GM23338 (cell line): ENCODE results near the gene ASB15. TPM values are rescaled to one million over a fixed set of nuclear protein-coding genes. Genes with fewer than 3 reads are reported as not detected.

Experiments used
- ATAC-seq: fragments of 200-7000 bp; cut with Tn5 transposase; 3 replicates; pipeline ENCODE4 v1.9.1; 2020
- DNase-seq: peaks from one replicate; pipeline ENCODE4 v3.0.0-alpha.2; 2015; ENCODE audit warnings: low spot score
- H2AFZ ChIP-seq: fragments of 200-600 bp; sonication (generic); 2 replicates; pipeline ENCODE4 v1.8.0; 2016; ENCODE audit warnings: antibody characterized with exemption, mild to moderate bottlenecking, moderate library complexity
- H3F3A ChIP-seq: fragments of 200-600 bp; sonication (generic); replicated peaks from 2 replicates; pipeline ENCODE4 v1.8.0; 2017; ENCODE audit warnings: antibody characterized with exemption, mixed run types, low read depth
- H3K27ac ChIP-seq: fragments of 200-600 bp; sonication (generic); 2 replicates; pipeline ENCODE4 v1.6.1; 2016; ENCODE audit warnings: low read depth
- H3K27me3 ChIP-seq: fragments of 200-600 bp; sonication (generic); 2 replicates; pipeline ENCODE4 v1.8.0; 2016; ENCODE audit warnings: mild to moderate bottlenecking, mixed run types, moderate library complexity; ENCODE audit not compliant: insufficient read depth
- H3K36me3 ChIP-seq: fragments of 200-600 bp; sonication (generic); 2 replicates; pipeline ENCODE4 v1.8.0; 2016; ENCODE audit warnings: mild to moderate bottlenecking; ENCODE audit not compliant: insufficient read depth
- H3K4me1 ChIP-seq: fragments of 200-600 bp; sonication (generic); 2 replicates; pipeline ENCODE4 v1.8.0; 2016; ENCODE audit warnings: mild to moderate bottlenecking, moderate library complexity; ENCODE audit not compliant: insufficient read depth
- H3K4me2 ChIP-seq: fragments of 200-600 bp; sonication (generic); 2 replicates; pipeline ENCODE4 v1.7.1; 2017; ENCODE audit warnings: mixed run types
- H3K4me3 ChIP-seq: fragments of 200-600 bp; sonication (generic); 2 replicates; pipeline ENCODE4 v1.6.1; 2016; ENCODE audit warnings: mixed run types
- H3K79me2 ChIP-seq: fragments of 200-600 bp; sonication (generic); replicated peaks from 2 replicates; pipeline ENCODE4 v1.8.0; 2017; ENCODE audit warnings: mild to moderate bottlenecking; ENCODE audit not compliant: insufficient read depth
- H3K9me2 ChIP-seq: fragments of 200-600 bp; sonication (generic); 2 replicates; pipeline ENCODE4 v1.8.0; 2017; ENCODE audit not compliant: insufficient read depth
- H4K20me1 ChIP-seq: fragments of 200-600 bp; sonication (generic); replicated peaks from 2 replicates; pipeline ENCODE4 v1.8.0; 2017; ENCODE audit warnings: mild to moderate bottlenecking; ENCODE audit not compliant: insufficient read depth
- H3K27ac Mint-ChIP-seq: 2 replicates; pipeline ENCODE4 v1.8.0; 2020; ENCODE audit warnings: inconsistent platforms, mild to moderate bottlenecking, moderate library complexity, mixed read lengths
- H3K27me3 Mint-ChIP-seq: 3 replicates; pipeline ENCODE4 v1.8.0; 2022; ENCODE audit warnings: low read depth, mild to moderate bottlenecking, moderate library complexity, mixed read lengths, inconsistent platforms; ENCODE audit not compliant: insufficient read depth, poor library complexity
- H3K36me3 Mint-ChIP-seq: 3 replicates; pipeline ENCODE4 v1.8.0; 2021; ENCODE audit warnings: low read depth, mild to moderate bottlenecking, inconsistent platforms, moderate library complexity, mixed read lengths
- H3K4me1 Mint-ChIP-seq: 3 replicates; pipeline ENCODE4 v1.8.0; 2020; ENCODE audit warnings: mild to moderate bottlenecking, inconsistent platforms, mixed read lengths
- H3K4me3 Mint-ChIP-seq: 3 replicates; pipeline ENCODE4 v1.8.0; 2021; ENCODE audit warnings: moderate library complexity, mild to moderate bottlenecking, inconsistent platforms, mixed read lengths
- H3K9me3 Mint-ChIP-seq: 3 replicates; pipeline ENCODE4 v1.8.0; 2020; ENCODE audit warnings: moderate library complexity, mild to moderate bottlenecking, inconsistent platforms, mixed read lengths
- CREB1 ChIP-seq: fragments of 250-450 bp; sonication (Bioruptor Pico); IDR thresholded peaks from 2 replicates; pipeline ENCODE4 v1.5.0; 2020; ENCODE audit warnings: low read depth, mild to moderate bottlenecking, moderate library complexity
- CTCF ChIP-seq, 2 experiments: fragments of 200-600 bp in 1 of 2; sonication (generic) in 1 of 2; conservative IDR thresholded peaks; 2 replicates each; pipeline versions ENCODE4 v1.5.1 to v1.6.1; 2016 to 2017; ENCODE audit warnings: antibody characterized with exemption in 2 of 2, low read depth in 2 of 2, mild to moderate bottlenecking in 2 of 2, moderate library complexity in 1 of 2
- ETS1 ChIP-seq: IDR thresholded peaks from 2 replicates; pipeline ENCODE4 v1.6.1; 2016; ENCODE audit warnings: antibody characterized with exemption
- NANOG ChIP-seq: IDR thresholded peaks from 2 replicates; pipeline ENCODE4 v1.6.1; 2016; ENCODE audit warnings: antibody characterized with exemption, borderline replicate concordance
- POLR2AphosphoS5 ChIP-seq: IDR thresholded peaks from 2 replicates; pipeline ENCODE4 v1.6.1; 2016; ENCODE audit warnings: antibody characterized with exemption, low read depth
- REST ChIP-seq: IDR thresholded peaks from one replicate; pipeline ENCODE4 v1.6.1; 2018; ENCODE audit warnings: antibody characterized with exemption; ENCODE audit not compliant: unreplicated experiment
- STAT1 ChIP-seq: IDR thresholded peaks from one replicate; pipeline ENCODE4 v1.6.1; 2016; ENCODE audit warnings: antibody characterized with exemption; ENCODE audit not compliant: unreplicated experiment
- ZNF114 ChIP-seq: fragments of 250-450 bp; sonication (Bioruptor Pico); IDR thresholded peaks from 2 replicates; pipeline ENCODE4 v1.5.0; 2020; ENCODE audit warnings: mild to moderate bottlenecking, moderate library complexity
- ZNF331 ChIP-seq: fragments of 250-450 bp; sonication (Bioruptor Pico); IDR thresholded peaks from 2 replicates; pipeline ENCODE4 v1.5.0; 2020; ENCODE audit warnings: low read depth, mild to moderate bottlenecking, moderate library complexity
- ZNF462 ChIP-seq: fragments of 250-450 bp; sonication (Bioruptor Pico); IDR thresholded peaks from 2 replicates; pipeline ENCODE4 v1.5.0; 2020; ENCODE audit warnings: mild to moderate bottlenecking, moderate library complexity
- polyA plus RNA-seq: library from polyadenylated mRNA; unstranded; fragments of >200 nt; fragmentation: Nextera tagmentation; extraction: Ambion mirVana; gene quantifications from 2 replicates; pipeline ENCODE4 v1.2.1, GENCODE V29; 2016
- total RNA-seq: library from RNA; depleted of rRNA; stranded (reverse); fragments of >200 nt; shearing (Covaris generic); gene quantifications from 2 replicates; pipeline ENCODE4 v1.2.3, GENCODE V29; 2014

The ASB15 gene
- total and polyA plus RNA-seq, 2 experiments from 2014 or later, result not detected

GRCh38 chr7:123615344-123615743, 13.7 kb downstream of the ASB15 start (continued):
- no peak for TF ChIP-seq CTCF (conservative IDR thresholded peaks at IDR 0.05; ENCODE audit: low read depth in 2 of 2)
- no peak for TF ChIP-seq POLR2AphosphoS5
- no peak for TF ChIP-seq STAT1
- no peak for TF ChIP-seq ZNF331 (CRISPR knock-in tag)

GRCh38 chr7:123616223-123616622, 14.6 kb downstream of the ASB15 start:
- Mint-ChIP-seq H3K4me3 (no peak overlapping the region), H3K27ac (no peak overlapping the region), H3K9me3 (no peaks in the 10 kb centered on the region), H3K36me3 (no peaks in the 10 kb centered on the region), H3K4me1 (no peaks in the 10 kb centered on the region), H3K27me3 (no peaks in the 10 kb centered on the region)
- DNase-seq (no peak), ATAC-seq (no peak)
- Histone ChIP-seq H2AFZ (no peak overlapping the region), H3F3A (no peaks in the 10 kb centered on the region), H3K79me2 (no peaks in the 10 kb centered on the region), H3K36me3 (no peaks in the 10 kb centered on the region), H4K20me1 (no peaks in the 10 kb centered on the region), H3K27ac (no peak overlapping the region), H3K27me3 (no peaks in the 10 kb centered on the region), H3K9me2 (no peaks in the 10 kb centered on the region), H3K4me2 (no peak overlapping the region), H3K4me1 (no peaks in the 10 kb centered on the region), H3K4me3 (no peak overlapping the region)
- TF ChIP-seq NANOG (no peak), REST (no peak), ZNF462 (no peak), CREB1 (no peak), ETS1 (no peak), CTCF (conservative IDR thresholded peaks at IDR 0.05; ENCODE audit: low read depth in 2 of 2) (no peak), STAT1 (no peak), ZNF331 (CRISPR knock-in tag) (no peak), ZNF114 (CRISPR knock-in tag) (no peak)
